Measurements from ENCODE around the gene CYB561A3.

GRCh38 chr11:61358566-61358965, 3.1 kb downstream of the CYB561A3 start:
- TF ChIP-seq CTCF (IDR thresholded peaks at IDR 0.05) (no peak), POLR2A (IDR thresholded peaks at IDR 0.05) (no peak)
